Activated CD4-positive, alpha-beta T cell treated with anti-CD3 and anti-CD28 coated beads, Interleukin-2, amount 50 U/mL, for 16 hours (primary cell): ENCODE measurements around the gene LRWD1.
"Not testable (repeated sequence)": the region's sequence is repeated elsewhere in the genome, so short reads cannot be mapped to it uniquely, and the experiment has no call there.

ENCODE experiments used
- DNase-seq: peaks from one replicate; pipeline ENCODE4 v3.0.0-alpha.2; 2020

Gene LRWD1

DNA sequence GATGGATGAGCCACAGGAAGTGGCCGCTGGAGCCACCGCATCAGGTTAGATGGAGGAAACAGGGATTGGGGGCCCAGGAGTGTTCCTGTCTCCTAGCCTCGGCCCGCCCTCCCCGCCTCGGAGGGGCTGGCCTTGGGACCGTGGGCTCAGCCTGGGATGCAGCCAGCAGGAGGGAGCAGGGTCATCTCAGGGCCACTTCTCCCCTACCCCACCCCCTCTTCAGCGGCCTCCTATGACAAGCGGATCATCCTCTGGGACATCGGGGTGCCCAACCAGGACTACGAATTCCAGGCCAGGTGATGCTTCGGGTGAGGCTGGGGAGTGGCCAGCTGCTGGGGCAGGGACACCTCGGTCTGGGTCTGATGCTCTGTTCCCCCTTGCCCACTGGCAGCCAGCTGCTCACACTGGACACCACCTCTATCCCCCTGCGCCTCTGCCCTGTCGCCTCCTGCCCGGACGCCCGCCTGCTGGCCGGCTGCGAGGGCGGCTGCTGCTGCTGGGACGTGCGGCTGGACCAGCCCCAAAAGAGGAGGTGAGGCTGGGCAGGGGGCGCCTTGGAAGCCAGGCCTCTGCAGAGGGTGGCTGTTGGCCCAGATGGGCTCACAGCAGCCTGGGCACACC lies 4.7 kb downstream of the LRWD1 start:
- DNase-seq = no peak

DNA sequence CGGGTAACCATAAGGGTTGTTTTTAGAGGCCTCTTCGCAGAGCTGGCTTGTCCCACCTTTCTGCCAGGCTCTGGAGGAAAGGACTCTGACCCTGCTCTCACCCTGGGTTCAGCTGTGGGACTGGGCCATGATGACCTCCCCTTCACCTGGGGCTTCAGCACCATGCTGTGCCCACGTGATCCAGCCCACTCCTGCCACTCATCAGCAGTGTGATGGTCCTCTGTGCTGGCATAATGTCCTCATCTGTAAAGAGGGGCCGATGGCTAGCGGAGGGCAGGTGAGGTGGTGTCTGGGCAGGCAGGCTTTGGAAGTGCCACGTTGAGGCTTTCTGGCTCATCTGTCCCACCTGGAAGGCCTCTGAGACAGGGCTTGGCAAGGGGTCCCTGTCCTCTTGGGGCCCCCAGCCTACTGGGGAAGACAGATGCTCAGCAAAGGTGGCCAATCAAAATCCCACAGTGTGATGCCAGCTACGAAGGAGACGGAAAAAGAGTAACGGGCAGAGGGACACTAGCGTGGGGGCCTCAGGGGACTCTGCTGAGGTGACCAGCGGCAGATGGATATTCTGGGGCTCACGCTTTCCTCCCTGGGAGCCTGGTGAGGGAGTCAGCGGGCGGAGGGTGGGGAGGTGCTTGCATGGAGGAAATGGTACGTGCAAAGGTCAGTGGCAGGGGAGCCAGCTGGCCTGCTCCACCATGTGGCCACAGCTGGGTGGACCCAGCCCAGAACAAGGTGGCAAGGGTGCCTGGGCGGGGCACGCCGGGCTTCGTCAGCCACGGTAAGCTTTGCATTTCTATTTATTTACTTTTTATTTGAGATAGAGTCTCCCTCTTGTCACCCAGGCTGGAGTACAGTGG lies 5.4 kb downstream of the LRWD1 start:
- DNase-seq = no peak

DNA sequence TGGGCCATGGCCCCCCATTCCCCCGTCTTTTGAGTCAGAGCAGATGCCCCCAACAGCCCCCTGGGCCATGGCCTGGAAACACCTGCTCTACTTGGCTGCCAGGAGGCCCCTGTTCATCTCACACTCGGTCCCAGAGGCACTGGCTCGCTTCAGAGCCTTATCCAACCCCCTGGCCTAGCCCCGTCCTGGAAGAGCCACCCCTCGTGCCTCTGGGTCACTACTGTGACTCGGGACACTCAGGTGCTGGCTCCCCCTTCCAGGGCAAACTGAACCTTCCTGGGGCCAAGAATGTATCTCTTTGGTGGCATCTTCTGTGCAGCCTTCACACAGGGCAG lies 7.0 kb downstream of the LRWD1 start:
- DNase-seq = no peak

DNA sequence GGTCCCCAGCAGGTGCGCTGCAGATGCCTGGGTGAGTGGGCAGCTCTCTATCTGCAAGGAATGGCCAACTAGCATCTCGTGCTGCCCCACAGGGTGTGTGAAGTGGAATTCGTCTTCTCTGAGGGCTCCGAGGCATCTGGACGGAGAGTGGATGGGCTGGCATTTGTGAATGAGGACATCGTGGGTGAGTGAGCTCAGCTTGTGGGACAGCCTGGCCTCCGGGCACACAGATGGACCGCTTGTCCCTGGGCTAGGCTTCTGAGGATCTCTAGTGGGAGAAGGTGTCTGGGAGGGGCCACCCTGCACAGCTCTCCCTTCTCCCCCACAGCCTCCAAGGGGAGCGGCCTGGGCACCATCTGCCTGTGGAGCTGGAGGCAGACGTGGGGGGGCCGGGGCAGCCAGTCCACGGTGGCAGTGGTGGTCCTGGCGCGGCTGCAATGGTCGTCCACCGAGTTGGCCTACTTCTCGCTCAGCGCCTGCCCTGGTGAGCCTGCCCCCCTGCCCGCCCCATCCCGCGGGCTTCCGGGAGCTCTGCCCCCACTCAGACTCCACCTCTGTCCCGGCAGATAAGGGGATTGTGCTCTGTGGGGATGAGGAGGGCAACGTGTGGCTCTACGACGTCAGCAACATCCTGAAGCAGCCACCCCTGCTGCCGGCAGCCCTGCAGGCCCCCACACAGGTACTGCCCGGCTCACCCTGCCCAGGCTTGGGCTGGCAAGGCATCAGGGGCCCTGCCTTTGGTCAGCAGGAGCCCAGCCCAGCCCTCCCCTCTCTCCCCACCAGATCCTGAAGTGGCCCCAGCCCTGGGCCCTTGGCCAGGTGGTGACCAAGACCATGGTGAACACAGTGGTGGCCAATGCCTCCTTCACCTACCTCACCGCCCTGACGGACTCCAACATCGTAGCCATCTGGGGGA lies 7.6 kb downstream of the LRWD1 start:
- DNase-seq = no peak

DNA sequence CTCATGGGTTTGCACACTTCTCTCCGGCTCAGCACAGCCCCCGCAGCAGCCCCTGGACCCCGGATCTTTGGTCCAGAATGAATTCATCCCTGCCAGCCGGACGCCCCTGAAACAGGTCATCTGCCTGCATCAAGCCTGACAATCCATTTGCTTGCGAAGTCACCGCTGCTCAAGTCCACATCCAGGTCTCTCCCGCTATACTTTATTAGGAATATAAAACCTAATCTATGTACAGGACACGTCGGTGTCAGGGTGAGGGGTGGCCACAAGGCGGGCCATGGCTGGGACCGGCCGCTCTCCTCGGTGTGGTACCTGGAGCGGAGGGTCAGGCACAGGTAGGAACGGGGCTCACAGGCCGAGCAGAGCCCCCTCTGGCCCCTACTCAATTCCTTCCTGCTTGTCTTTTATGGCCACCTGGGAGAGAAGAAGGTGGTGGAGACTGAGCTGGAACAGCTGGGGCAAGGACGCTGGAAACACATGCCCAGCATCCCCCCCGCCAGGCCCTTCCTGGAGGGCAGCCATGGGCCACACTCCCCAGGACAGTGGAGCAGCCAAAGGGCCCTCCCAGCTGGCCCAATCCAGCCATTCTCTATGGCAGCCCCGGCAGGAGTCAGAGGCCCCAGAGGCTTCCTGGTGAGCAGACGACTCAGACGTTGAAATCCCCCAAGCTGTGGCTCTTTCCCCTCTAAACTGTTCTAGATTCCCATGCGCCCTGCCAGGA lies 8.6 kb downstream of the LRWD1 start:
- no peak for DNase-seq

DNA sequence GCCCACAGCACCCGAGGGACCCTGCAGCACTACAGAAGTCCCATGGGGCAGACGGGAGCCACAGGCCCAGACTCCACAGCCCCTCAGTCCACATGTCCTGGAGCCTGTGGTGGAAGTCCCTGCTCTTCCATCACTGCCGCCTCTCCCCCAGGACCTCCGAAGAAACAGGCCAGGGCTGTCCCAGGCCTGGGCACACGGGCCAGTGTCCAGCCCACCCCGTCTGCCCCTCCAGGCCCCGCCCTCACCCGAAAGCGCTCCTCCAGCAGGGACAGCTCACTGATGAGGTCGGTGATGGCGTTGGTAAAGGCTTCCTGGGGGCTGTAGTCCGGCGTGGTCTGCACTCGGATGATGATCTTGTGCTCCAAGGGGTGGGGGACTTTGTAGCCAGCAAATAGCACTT lies 9.3 kb downstream of the LRWD1 start:
- not testable (repeated sequence) for DNase-seq

DNA sequence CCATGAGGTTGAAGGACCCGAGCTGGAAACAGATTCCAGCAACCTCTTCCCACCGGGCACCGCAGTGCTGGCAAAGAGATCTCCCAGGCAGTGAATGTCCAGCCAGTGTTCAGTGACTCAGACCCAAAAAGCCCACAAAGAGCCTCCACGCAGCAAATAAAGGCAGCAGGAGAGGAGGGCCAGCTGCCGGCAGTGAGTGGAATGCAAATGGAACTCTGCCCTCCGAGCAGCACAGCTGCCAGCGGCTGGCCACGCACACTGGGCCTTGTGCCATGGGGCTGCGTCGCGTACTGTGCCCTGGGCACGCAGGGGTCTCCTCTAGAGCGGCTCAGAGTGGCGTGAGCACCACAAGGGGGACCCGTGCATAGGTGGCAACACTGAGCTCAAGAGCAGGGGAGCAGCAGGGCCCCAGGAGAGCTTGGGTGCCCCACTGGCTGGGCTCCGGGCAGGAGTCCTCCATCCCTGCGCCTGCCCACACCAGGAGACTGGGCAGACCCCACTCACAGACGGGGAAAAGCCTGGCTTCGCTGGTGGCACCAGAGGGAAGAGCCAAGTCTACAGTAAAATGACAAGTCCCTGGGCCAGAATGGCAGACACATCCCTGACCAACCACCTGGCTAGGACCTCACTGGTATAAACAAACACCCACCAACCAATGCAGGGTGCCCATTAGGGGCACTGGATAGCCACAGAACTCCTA lies 10.1 kb downstream of the LRWD1 start:
- not testable (repeated sequence) for DNase-seq

DNA sequence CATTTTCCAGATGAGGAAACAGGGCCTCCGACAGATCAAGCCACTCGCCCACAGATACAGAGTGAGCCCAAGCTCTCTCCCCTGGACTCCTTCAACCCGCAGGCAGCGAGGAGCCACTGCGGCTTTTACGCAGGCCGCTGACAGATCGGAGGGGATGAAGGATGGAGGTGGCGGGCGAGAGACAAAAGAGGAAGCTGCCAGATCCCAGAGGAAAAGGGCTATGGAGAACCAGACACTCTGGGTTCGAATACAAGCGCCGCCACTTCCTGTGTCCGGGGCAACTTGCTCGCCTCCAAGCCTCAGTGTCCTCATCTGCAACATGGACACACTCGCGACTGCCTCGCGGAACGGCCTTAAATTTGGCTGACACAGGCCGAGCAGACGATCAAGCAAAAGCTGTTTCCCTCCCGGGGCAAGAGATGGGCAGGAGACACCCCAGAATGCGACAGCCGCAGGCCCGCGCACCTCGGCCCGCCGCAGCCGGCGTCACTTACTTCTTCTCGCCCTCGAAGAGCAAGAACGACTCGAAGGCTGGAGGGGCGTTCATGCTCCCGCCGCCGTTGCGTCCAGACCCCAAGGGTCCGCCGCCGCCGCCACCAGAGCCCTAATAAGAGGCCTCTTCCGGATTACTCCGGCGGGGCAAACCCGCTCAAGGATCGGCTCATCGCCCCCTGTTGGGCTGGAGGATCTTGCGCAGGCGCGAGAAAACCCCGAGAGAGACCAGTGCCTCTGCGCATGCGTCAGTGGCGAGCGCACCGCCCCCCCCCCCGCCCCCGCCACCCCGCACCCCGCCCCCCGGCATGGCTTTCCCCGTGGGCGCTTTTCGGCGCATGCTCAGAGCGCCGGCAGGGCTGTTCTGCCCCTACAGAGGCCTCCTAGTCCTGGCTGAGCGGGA lies 13.8 kb downstream of the LRWD1 start, which contains the start of gene POLR2J:
Gene POLR2J (minus strand): TSS at position 609 of the 895 bp plus-strand sequence. CDS start 62 bp downstream, at position 547.
- peak; percentile 95 for DNase-seq

DNA sequence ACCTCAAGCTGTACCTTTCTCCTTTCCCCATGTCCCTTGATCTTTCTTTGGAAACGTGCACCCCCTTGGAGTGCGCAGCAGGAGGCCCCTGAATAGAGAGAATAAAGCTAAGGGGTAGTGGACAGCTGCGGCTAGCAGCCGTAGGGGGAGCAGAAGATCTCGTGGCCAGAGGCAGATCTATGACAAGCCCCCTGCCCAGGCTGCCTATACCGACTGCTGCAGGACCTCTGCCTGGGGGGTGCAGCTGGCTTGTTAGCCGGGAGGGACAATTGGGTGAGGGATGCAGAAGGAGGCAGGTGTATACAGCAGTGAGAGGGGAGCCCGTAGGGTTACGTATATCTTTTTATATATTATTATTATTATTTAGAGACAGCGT lies 14.4 kb downstream of the LRWD1 start:
- not testable (repeated sequence) for DNase-seq

DNA sequence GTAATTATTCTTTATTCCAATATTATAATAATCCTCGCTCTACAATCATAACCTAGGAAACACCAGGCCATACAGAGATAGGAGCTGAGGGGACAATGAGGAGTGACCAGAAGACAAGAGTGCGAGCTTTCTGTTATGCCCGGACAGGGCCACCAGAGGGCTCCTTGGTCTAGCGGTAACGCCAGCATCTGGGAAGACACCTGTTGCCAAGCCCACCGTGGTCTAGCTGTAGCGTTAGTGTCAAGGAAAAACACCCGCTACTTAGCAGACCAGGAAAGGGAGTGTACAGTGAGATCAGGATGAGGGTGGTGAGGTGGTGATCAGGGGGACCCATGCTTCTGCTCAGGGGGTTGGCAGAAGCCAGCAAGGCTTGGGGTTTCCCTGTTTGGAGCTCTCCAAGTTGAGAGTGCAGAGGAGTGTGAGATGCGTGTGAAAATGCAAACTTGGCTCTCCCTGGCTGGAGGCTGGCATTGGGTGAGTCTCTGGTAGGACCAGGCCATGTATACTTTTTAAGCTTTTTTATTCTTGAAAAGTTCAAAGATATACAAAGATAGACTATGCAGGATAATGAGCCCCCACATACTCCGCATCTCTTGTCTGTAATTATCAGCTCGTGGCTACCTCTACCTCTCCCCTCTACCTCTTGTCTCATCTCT lies 15.3 kb downstream of the LRWD1 start:
- peak; percentile 48 for DNase-seq

DNA sequence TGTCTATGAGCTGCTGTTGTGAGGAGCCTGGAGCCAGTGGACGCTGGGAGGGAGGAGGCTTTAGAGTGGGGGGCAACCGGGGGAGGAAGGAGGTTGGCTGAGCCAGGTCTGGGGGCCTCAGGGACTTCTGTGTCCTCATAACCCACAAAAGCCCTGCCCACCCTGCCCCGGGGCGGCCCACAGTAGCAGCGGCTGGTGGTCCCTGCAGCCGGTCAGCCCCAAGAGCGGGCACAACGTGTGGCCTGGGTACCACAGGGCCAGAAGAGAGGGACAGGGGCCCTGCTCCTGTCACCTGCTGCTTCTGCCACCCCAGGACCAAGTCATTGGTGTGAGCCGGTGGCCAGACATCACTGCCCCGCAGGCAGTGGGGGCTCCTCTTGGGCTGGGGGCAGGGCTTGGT lies 17.2 kb downstream of the LRWD1 start:
- not testable (repeated sequence) for DNase-seq

DNA sequence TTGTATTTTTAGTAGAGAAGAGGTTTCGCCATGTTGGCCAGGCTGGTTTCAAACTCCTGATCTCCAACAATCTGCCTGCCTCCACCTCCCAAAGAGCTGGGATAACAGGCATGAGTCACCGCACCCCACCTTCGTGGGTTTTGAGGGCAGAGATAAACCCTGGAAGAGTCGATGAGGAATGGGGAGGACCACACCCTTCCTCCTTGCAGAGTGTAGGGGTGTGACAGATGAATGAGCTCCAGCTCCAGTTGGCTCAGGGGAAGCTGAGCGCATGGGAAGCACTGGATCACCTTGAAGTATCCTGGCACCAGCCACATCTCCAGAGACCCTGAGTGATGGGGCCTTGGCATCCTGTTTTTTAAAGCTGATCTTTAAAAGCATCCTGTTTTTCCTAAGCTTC lies 19.5 kb downstream of the LRWD1 start:
- DNase-seq = not testable (repeated sequence)

DNA sequence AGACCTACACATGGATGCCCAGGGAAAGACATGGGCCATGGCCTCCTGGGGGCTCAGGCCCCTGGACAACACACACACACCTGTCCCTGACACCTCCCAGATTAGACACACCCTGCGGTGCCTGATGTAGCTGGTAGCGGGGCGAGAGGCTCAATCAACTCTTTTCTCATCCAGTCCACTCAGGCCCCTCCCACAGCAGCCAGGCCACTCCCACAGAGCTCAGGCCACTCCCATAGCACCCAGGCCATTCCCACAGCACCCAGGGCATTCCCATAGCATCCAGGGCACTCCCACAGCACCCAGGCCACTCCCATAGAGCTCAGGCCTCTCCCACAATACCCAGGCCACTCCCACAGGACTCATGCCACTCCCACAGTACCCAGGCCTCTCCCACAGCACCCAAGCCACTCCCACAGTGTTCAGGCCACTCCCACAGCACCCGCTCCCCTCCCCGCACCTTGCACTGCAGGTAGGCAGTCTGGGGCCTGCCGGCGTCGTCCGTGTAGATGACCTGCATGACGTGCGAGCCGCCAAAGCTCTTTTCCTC lies 25.8 kb downstream of the LRWD1 start:
- DNase-seq = peak; percentile 38

DNA sequence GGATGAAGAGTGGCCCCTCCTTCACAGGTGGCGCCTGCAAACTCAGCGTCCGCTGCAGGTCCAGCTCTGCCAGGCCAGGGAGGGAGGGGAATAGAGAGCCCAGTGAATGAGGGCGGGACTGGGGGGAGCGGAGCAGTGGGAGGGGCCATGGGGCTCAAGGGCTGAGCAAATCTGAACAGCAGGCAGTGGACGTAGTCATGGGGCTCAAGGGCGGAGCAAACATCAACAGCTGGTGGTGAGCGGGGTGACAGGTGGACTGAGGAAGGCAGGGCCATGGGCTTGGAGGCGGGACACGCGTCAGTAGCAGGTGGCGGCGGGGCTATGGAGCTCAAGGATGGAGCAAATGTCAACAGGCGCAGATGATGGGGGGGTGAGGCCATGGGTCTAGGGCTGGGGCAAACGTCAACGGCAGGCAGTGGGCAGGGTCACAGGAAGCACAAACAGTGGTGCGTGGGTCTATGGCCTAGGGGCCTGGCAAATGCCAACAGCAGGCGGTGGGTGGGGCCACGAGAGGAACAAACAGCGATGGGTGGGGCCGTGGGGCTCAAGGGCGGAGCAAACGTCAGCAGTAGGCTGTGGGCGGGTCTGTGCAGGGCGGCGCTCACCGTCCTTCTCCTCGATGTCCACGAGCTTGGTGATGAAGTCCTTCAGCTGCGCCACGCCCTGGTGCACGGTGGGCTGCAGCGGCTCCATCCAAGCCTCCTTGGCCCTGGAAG lies 28.6 kb downstream of the LRWD1 start:
- not testable (repeated sequence) for DNase-seq

DNA sequence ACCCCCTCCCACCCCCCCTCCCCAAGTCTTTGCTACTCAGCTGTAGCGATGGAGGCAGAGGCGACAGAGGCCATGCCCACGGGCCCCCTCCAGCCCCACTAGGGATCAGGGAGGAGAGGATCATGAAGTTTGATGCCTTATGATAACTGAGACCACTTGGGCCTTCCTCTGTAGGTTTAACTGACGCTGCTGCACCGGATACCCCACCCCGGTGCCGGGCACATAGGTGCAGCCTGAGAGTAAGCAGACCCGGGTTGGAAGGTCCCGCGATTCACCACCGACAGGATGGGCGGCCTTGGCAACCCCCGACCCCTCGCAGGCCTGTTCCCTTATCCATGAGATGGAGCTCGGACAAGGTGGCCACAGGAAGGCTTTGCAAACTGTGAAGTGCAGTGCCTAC lies 29.2 kb downstream of the LRWD1 start:
- not testable (repeated sequence) for DNase-seq

DNA sequence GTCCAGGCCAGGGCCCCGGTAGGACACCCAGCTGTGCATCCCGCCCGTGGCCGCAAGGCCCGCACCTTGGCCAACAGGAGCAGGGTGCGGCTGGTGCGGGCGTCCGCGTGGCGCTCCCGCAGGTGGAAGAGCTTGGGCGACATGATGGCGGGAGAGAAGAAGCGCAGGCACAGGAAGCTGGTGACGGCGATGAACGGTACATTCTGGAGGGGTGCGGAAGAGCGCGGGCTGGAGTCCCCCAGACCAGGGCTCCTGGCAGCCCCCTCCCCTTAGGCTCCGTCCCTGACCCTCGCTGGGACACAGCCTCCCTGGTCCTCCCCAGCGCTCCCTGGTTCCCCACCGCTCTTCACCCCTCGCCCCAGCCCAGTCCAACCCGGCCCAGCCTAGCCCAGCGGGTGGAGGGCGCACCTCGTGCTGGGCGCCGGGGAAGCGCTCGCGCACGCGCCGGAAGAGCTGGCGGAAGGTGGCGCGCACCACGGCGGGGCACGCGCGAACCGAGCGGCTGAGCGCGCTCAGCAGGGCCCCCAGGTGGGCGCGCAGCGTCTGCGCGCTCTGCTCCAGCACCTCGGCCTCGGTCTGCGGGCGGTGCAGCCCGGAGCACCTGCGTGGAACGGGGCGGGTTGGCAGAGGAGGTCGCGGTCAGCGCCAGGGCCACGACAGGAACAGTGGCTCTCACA lies 29.8 kb downstream of the LRWD1 start:
- DNase-seq = not testable (repeated sequence)

DNA sequence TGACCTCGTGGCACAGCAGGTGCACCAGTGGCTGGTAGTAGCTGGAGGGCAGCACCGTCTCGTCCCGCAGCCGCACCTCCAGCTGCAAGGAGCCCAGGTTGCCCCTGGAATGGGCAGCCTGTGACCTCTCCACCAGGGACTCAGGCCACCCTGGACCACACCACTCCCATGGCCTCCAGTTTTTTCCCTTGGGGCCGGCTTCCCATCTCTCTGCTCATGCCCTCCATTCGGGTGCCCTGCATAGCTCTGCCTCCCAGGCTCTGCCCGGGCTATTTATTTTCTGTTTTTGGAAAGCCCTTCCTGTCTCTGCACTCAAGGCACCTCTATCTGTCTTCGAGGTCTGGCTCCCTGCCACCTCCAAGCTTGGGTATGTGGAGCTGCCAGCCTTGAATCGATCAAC lies 32.1 kb downstream of the LRWD1 start:
- DNase-seq = not testable (repeated sequence)

DNA sequence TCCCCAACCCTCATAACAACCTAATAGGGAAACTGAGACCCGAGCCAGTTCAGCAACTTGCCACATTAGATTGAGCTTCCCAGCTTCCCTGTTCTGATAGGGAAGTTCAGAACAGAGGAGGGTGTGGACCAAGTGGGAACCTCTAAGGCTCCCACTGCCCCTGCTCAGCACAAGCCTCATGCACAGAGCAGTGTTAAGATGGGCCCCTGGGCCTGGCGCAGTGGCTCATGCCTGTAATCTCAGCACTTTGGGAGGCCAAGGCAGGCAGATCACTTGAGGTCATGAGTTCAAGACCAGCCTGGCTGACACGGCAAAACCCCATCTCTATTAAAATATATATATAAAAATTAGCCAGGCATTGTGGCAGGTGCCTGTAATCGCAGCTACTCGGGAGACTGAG lies 32.5 kb downstream of the LRWD1 start:
- DNase-seq = not testable (repeated sequence)

DNA sequence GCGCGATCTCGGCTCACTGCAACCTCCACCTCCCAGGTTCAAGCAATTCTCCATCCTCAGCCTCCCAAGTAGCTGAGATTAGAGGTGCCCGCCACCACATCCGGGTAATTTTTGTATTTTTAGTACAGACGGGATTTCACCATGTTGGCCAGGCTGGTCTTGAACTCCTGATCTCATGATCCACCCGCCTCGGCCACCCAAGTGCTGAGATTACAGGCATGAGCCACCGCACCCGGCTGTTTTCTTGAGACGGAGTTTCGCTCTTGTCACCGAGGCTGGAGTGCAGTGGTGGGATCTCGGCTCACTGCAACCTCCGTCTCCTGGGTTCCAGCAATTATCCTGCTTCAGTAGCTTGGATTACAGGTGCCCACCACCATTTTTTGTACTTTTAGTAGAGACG lies 33.5 kb downstream of the LRWD1 start:
- not testable (repeated sequence) for DNase-seq
